Psoas muscle (tissue), 8 donors: ENCODE data around the gene TIMP3. TPM values are rescaled to one million over a fixed set of nuclear protein-coding genes. Genes with fewer than 3 reads are reported as not detected.

Experiments used
- ATAC-seq, 4 donors: fragments of 200-7000 bp; cut with Tn5 transposase; one replicate each; pipeline ENCODE4 v1.9.1; 2020; ENCODE audit warnings: moderate library complexity in 3 of 4, mild to moderate bottlenecking in 2 of 4
- DNase-seq, 2 donors: peaks; one replicate each; pipeline ENCODE4 v3.0.0-alpha.2; 2020
- H3K27ac ChIP-seq: fragments of 200-600 bp; one replicate; pipeline ENCODE4 v1.8.0; 2022
- H3K27me3 ChIP-seq, 3 donors: fragments of 200-600 bp in 1 of 3; one replicate each; pipeline versions ENCODE4 v1.6.1 to v1.8.0; 2013 to 2022; ENCODE audit warnings: low read length in 2 of 3, mild to moderate bottlenecking in 2 of 3, moderate library complexity in 1 of 3; ENCODE audit not compliant: insufficient read depth in 3 of 3
- H3K36me3 ChIP-seq, 2 donors: fragments of 200-600 bp in 1 of 2; one replicate each; pipeline versions ENCODE4 v1.6.1 to v1.8.0; 2013 to 2022; ENCODE audit warnings: low read depth in 1 of 2, mild to moderate bottlenecking in 1 of 2, moderate library complexity in 1 of 2; ENCODE audit not compliant: insufficient read depth in 1 of 2
- H3K4me1 ChIP-seq: fragments of 200-600 bp; one replicate; pipeline ENCODE4 v1.8.0; 2022
- H3K4me3 ChIP-seq: fragments of 200-600 bp; one replicate; pipeline ENCODE4 v1.8.0; 2022; ENCODE audit warnings: mild to moderate bottlenecking
- H3K9me3 ChIP-seq: fragments of 200-600 bp; one replicate; pipeline ENCODE4 v1.8.0; 2022
- CTCF ChIP-seq: fragments of 200-600 bp; IDR thresholded peaks from one replicate; pipeline ENCODE4 v1.8.0; 2022; ENCODE audit warnings: antibody characterized with exemption
- WGBS, 3 donors: extraction: QIAGEN DNeasy Blood & Tissue Kit; methylation state at CpG; one replicate each; pipeline versions ENCODE4 v1.1.6 to v1.1.7; 2013; 5-methylcytosine and 5-hydroxymethylcytosine counted together
- intact Hi-C, 2 donors: fragments of 100-400 bp; cut with DNase I; formaldehyde crosslinking; loops; one replicate each; pipeline versions ENCODE4 v1.11.0 to v1.14.2; 2022
- polyA plus RNA-seq, 3 donors: library from polyadenylated mRNA; stranded (reverse); fragments of 200-250 nt; gene quantifications; one replicate each; pipeline ENCODE4 v1.2.3, GENCODE V29; 2013
- total RNA-seq, 4 donors: library from RNA; stranded (reverse); fragmentation: NEBNext Ultra II Directional in 2 of 4; extraction: Animal tissue kit (Norgen Biotek cat#: 25700) in 2 of 4; gene quantifications; one replicate each; pipeline versions ENCODE4 v1.2.1 to v1.2.4, GENCODE V29; 2021 to 2023
- donor health status: healthy with polysubstance abuse.
- donor health status: DM: no; HTN: no; CAD: no; lungs with moderate emphysema.
- donor health status: Bipolar disorder and iron deficiency.
- donor health status: healthy.
- donor health status: DM: yes; HTN: yes; CAD: no.
- donor health status: DM: no; HTN: no; CAD: no.
- donor health status: DM: no; HTN: no; CAD: no.
- donor health status: DM: yes; HTN: yes; CAD: no.

Gene TIMP3
- total and polyA plus RNA-seq, 7 donors, result 58.6 to 160 (median 70.7) TPM

- intact Hi-C loops, result loop anchor here in 1 of 2 donors (10.0 kb wide), 1 partner anchor 65 kb away; no protein-coding TSS in a partner anchor
- WGBS, 3 donors, result 65 to 90% (median 88%) methylated on average over 1 of the region's 1 CpG
These were observed 78.0 kb downstream of the TIMP3 start for GRCh38 chr22:32879550-32879949.

GRCh38 chr22:32880061-32880460 lies 78.6 kb downstream of the TIMP3 start:
- ATAC-seq, result no peak
- no peaks in the 10 kb centered on the region for H3K4me1 ChIP-seq
- no peak overlapping the region for H3K27ac ChIP-seq
- no peaks in the 10 kb centered on the region for H3K36me3 ChIP-seq
- no peak for DNase-seq
- peaks cover 0 to 4% (median 3%) of the 10 kb centered on the region in 3 donors for H3K27me3 ChIP-seq
- 69 to 88% (median 87%) methylated on average over 1 to 2 of the region's 2 CpGs for WGBS, 3 donors
- no peak for TF ChIP-seq CTCF
- intact Hi-C loops, result no loop called here
- no peak overlapping the region for H3K4me3 ChIP-seq
- no peaks in the 10 kb centered on the region for H3K9me3 ChIP-seq

More at GRCh38 chr22:32879550-32879949, 78.0 kb downstream of the TIMP3 start:
- Histone ChIP-seq H3K27me3 (peaks cover 0 to 4% (median 3%) of the 10 kb centered on the region in 3 donors), H3K9me3 (no peaks in the 10 kb centered on the region), H3K4me1 (no peaks in the 10 kb centered on the region), H3K27ac (no peak overlapping the region), H3K36me3 (no peaks in the 10 kb centered on the region), H3K4me3 (no peak overlapping the region)
- ATAC-seq (no peak), DNase-seq (no peak)
- TF ChIP-seq CTCF, result no peak

GRCh38 chr22:32880505-32880892 lies 79.0 kb downstream of the TIMP3 start:
- ATAC-seq (no peak), DNase-seq (no peak)
- H3K27ac ChIP-seq, result no peak overlapping the region
- WGBS, 3 donors, result 91% methylated on average over 7 of the region's 7 CpGs
- intact Hi-C loops, result no loop called here
- no peaks in the 10 kb centered on the region for H3K36me3 ChIP-seq
- no peak overlapping the region for H3K4me3 ChIP-seq
- H3K4me1 ChIP-seq, result no peaks in the 10 kb centered on the region
- H3K9me3 ChIP-seq, result no peaks in the 10 kb centered on the region
- no peak for TF ChIP-seq CTCF
- H3K27me3 ChIP-seq, result peaks cover 0 to 4% (median 3%) of the 10 kb centered on the region in 3 donors

- H3K4me1 ChIP-seq, result no peaks in the 10 kb centered on the region
- H3K9me3 ChIP-seq, result no peaks in the 10 kb centered on the region
- no peak for TF ChIP-seq CTCF
- intact Hi-C loops, result no loop called here
- peaks cover 0 to 4% (median 3%) of the 10 kb centered on the region in 3 donors for H3K27me3 ChIP-seq
- WGBS, 3 donors, result 22 to 31% (median 27%) methylated on average over 20 of the region's 20 CpGs
- no peak overlapping the region for H3K4me3 ChIP-seq
- no peak overlapping the region for H3K27ac ChIP-seq
- H3K36me3 ChIP-seq, result no peaks in the 10 kb centered on the region
- peak; percentile 60 to 70 for DNase-seq
- peak; percentile 34 to 93 (median 38) for ATAC-seq
These were observed 79.5 kb downstream of the TIMP3 start for GRCh38 chr22:32880893-32881596.

- Histone ChIP-seq H3K4me1 (no peaks in the 10 kb centered on the region), H3K4me3 (no peak overlapping the region), H3K36me3 (no peaks in the 10 kb centered on the region), H3K27ac (no peak overlapping the region), H3K27me3 (peaks cover 0 to 4% (median 3%) of the 10 kb centered on the region in 3 donors), H3K9me3 (no peaks in the 10 kb centered on the region)
- TF ChIP-seq CTCF, result no peak
- intact Hi-C loops, result no loop called here
- ATAC-seq, result no peak
- DNase-seq, result no peak
- 81 to 89% (median 86%) methylated on average over 4 of the region's 4 CpGs for WGBS, 3 donors
These were observed 80.9 kb downstream of the TIMP3 start for GRCh38 chr22:32882360-32882755.
